Testis (tissue), 2 donors: ENCODE results near the gene LCN9.

Experiments used
- CTCF ChIP-seq, 3 experiments: fragments of 450-650 bp in 2 of 3; fragments of 200-600 bp in 1 of 3; sonication (generic) in 1 of 3; IDR thresholded peaks; one replicate each; pipeline ENCODE4 v1.5.1; 2016 to 2019; ENCODE audit warnings: antibody characterized with exemption in 3 of 3, mild to moderate bottlenecking in 2 of 3, moderate library complexity in 1 of 3
- POLR2A ChIP-seq: fragments of 450-650 bp; IDR thresholded peaks from one replicate; pipeline ENCODE4 v1.6.1; 2017; ENCODE audit warnings: antibody characterized with exemption, mild to moderate bottlenecking, moderate library complexity

GRCh38 chr9:135695036-135695435 is 31.9 kb downstream of the LCN9 start:
- no peak for TF ChIP-seq CTCF (IDR thresholded peaks at IDR 0.05)
- no peak for TF ChIP-seq POLR2A
